Hepatocyte (in vitro differentiated cells): ENCODE results near the gene C9. TPM values are rescaled to one million over a fixed set of nuclear protein-coding genes. Genes with fewer than 3 reads are reported as not detected.

Source experiments
- DNase-seq: peaks from one replicate; pipeline ENCODE4 v3.0.0-alpha.2; 2016; ENCODE audit warnings: low spot score
- H2AFZ ChIP-seq: fragments of 200-600 bp; sonication (generic); 2 replicates; pipeline ENCODE4 v1.6.0; 2016; ENCODE audit warnings: antibody characterized with exemption, mild to moderate bottlenecking
- H3K27ac ChIP-seq: fragments of 200-600 bp; sonication (generic); 2 replicates; pipeline ENCODE4 v1.5.1; 2016; ENCODE audit warnings: mild to moderate bottlenecking
- H3K27me3 ChIP-seq: fragments of 200-600 bp; sonication (generic); 2 replicates; pipeline ENCODE4 v1.6.1; 2016
- H3K36me3 ChIP-seq: fragments of 200-600 bp; sonication (generic); replicated peaks from 2 replicates; pipeline ENCODE4 v1.5.1; 2016; ENCODE audit warnings: low read depth; ENCODE audit not compliant: insufficient read depth
- H3K4me1 ChIP-seq: fragments of 200-600 bp; sonication (generic); 2 replicates; pipeline ENCODE4 v1.5.1; 2016; ENCODE audit warnings: mild to moderate bottlenecking, moderate library complexity; ENCODE audit not compliant: insufficient read depth
- H3K4me2 ChIP-seq: fragments of 200-600 bp; sonication (generic); 2 replicates; pipeline ENCODE4 v1.6.0; 2016
- H3K4me3 ChIP-seq: fragments of 200-600 bp; sonication (generic); 2 replicates; pipeline ENCODE4 v1.5.1; 2016; ENCODE audit warnings: mild to moderate bottlenecking
- H3K79me2 ChIP-seq: fragments of 200-600 bp; sonication (generic); 2 replicates; pipeline ENCODE4 v1.6.0; 2017; ENCODE audit warnings: mild to moderate bottlenecking
- H3K9me2 ChIP-seq: fragments of 200-600 bp; sonication (generic); replicated peaks from 2 replicates; pipeline ENCODE4 v1.6.0; 2017; ENCODE audit warnings: mild to moderate bottlenecking; ENCODE audit not compliant: insufficient read depth
- H3K9me3 ChIP-seq: fragments of 200-600 bp; sonication (generic); 2 replicates; pipeline ENCODE4 v1.5.1; 2016; ENCODE audit warnings: low read depth, mild to moderate bottlenecking
- H4K20me1 ChIP-seq: fragments of 200-600 bp; sonication (generic); 2 replicates; pipeline ENCODE4 v1.6.0; 2016; ENCODE audit warnings: mild to moderate bottlenecking; ENCODE audit not compliant: insufficient read depth, poor library complexity, severe bottlenecking
- EZH2 ChIP-seq: fragments of 200-600 bp; sonication (generic); IDR thresholded peaks from 2 replicates; pipeline ENCODE4 v1.6.1; 2016; ENCODE audit warnings: antibody characterized with exemption, mild to moderate bottlenecking, borderline replicate concordance
- EZH2phosphoT487 ChIP-seq: fragments of 200-600 bp; sonication (generic); IDR thresholded peaks from one replicate; pipeline ENCODE4 v1.6.1; 2018; ENCODE audit warnings: antibody characterized with exemption, mild to moderate bottlenecking, low read depth, moderate library complexity; ENCODE audit not compliant: unreplicated experiment, severe bottlenecking
- WGBS: methylation state at CpG from one replicate; pipeline ENCODE4 v1.1.6; 2016; ENCODE audit warnings: low lambda C conversion rate; ENCODE audit errors: missing lambda C conversion rate; 5-methylcytosine and 5-hydroxymethylcytosine counted together
- polyA plus RNA-seq: library from polyadenylated mRNA; unstranded; fragments of >200 nt; fragmentation: Nextera tagmentation; extraction: Ambion mirVana; gene quantifications from 2 replicates; pipeline ENCODE4 v1.2.1, GENCODE V29; 2016
- total RNA-seq: library from RNA; depleted of rRNA; stranded (reverse); fragments of >200 nt; gene quantifications from 2 replicates; pipeline ENCODE4 v1.2.3, GENCODE V29; 2014
- TF ChIP-seq, protein P1 (sequence below): fragments of 200-600 bp; sonication (generic); IDR thresholded peaks from 2 replicates; pipeline ENCODE4 v1.5.1; 2016; ENCODE audit warnings: antibody characterized with exemption, mild to moderate bottlenecking; ENCODE audit not compliant: poor library complexity

Gene C9
- total and polyA plus RNA-seq, 2 experiments from 2014 or later = 0.47 to 0.79 TPM

DNA sequence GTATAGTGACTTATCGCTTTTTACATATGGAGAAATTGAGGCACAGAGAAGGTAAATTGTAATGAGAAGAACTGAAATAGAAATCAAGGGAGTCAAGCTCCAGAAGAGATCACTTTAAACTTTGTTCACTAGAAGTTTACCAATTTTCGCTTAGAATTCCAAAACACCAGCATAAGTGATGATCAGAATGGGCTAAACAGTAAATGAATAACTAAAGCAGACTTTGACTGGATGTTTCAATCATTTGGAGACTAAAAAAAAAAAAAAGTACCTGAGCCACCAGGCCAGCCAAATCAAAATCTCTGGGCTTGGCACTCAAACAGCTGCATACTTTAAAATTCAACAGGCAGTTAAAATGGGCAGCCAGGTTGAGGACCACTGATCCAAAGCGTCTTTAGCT is 106.7 kb downstream of the C9 start:
- H4K20me1 ChIP-seq = no peaks in the 10 kb centered on the region
- no peaks in the 10 kb centered on the region for H3K4me1 ChIP-seq
- no peaks in the 10 kb centered on the region for H3K9me2 ChIP-seq
- H3K9me3 ChIP-seq = no peaks in the 10 kb centered on the region
- H3K27ac ChIP-seq = no peak overlapping the region
- no peak overlapping the region for H2AFZ ChIP-seq
- H3K79me2 ChIP-seq = no peaks in the 10 kb centered on the region
- WGBS = 92% methylated on average over 3 of the region's 3 CpGs
- H3K4me3 ChIP-seq = no peak overlapping the region
- no peaks in the 10 kb centered on the region for H3K27me3 ChIP-seq
- H3K36me3 ChIP-seq = no peaks in the 10 kb centered on the region
- no peak for DNase-seq
- no peak for TF ChIP-seq EZH2phosphoT487
- TF ChIP-seq EZH2 = no peak
- TF ChIP-seq, protein P1, sequence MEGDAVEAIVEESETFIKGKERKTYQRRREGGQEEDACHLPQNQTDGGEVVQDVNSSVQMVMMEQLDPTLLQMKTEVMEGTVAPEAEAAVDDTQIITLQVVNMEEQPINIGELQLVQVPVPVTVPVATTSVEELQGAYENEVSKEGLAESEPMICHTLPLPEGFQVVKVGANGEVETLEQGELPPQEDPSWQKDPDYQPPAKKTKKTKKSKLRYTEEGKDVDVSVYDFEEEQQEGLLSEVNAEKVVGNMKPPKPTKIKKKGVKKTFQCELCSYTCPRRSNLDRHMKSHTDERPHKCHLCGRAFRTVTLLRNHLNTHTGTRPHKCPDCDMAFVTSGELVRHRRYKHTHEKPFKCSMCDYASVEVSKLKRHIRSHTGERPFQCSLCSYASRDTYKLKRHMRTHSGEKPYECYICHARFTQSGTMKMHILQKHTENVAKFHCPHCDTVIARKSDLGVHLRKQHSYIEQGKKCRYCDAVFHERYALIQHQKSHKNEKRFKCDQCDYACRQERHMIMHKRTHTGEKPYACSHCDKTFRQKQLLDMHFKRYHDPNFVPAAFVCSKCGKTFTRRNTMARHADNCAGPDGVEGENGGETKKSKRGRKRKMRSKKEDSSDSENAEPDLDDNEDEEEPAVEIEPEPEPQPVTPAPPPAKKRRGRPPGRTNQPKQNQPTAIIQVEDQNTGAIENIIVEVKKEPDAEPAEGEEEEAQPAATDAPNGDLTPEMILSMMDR = no peak
- H3K4me2 ChIP-seq = no peak overlapping the region

DNA sequence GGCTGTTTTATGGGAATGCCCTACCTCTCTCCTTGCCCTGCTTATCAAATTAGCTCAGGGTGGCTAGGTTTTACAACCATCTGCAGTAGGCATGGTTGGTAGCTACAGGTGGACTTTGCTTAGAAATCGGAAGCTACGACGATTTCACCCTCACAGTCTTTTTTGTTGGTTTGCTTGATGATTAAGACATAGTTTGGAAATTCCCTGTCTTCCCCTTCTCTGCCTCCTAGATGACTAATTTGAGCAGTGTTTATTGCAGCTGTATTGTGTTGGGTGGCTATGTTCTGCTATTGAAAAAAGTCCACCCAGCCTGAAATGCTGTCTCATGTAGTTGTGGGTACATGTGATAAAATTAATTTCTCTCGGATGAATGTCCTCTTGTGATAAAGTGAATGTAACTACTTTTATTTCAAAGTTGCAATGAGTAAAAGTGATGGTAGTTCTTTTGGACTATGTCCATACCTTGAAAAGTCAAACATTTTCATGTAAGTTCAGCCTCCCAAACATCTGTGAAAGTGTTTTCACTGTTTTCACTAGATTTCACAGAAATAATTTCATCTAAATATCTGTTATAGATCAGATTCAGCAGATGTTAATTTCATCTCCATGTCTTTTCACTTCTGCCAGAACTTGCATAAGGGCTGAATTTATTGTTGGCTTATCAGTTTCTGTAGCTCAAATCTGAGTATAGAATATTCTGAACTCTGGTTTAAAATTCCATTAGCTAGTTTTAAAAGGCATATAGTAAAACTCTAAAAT is 107.6 kb downstream of the C9 start:
- Histone ChIP-seq H3K27me3 (no peaks in the 10 kb centered on the region), H3K4me1 (no peaks in the 10 kb centered on the region), H3K27ac (no peak overlapping the region), H3K36me3 (no peaks in the 10 kb centered on the region), H3K4me2 (no peak overlapping the region), H4K20me1 (no peaks in the 10 kb centered on the region), H3K4me3 (no peak overlapping the region), H2AFZ (no peak overlapping the region), H3K79me2 (no peaks in the 10 kb centered on the region), H3K9me3 (no peaks in the 10 kb centered on the region), H3K9me2 (no peaks in the 10 kb centered on the region)
- WGBS = 78% methylated on average over 4 of the region's 4 CpGs
- TF ChIP-seq, protein P1 = no peak
- no peak for TF ChIP-seq EZH2phosphoT487
- TF ChIP-seq EZH2 = no peak
- no peak for DNase-seq

- Histone ChIP-seq H2AFZ (no peak overlapping the region), H4K20me1 (no peaks in the 10 kb centered on the region), H3K4me2 (no peak overlapping the region), H3K9me2 (no peaks in the 10 kb centered on the region), H3K9me3 (no peaks in the 10 kb centered on the region), H3K36me3 (no peaks in the 10 kb centered on the region), H3K4me3 (no peak overlapping the region), H3K27ac (no peak overlapping the region), H3K4me1 (no peaks in the 10 kb centered on the region), H3K79me2 (no peaks in the 10 kb centered on the region), H3K27me3 (no peaks in the 10 kb centered on the region)
- 95% methylated on average over 2 of the region's 2 CpGs for WGBS
- TF ChIP-seq EZH2 (no peak), EZH2phosphoT487 (no peak)
- TF ChIP-seq, protein P1 = no peak
- DNase-seq = no peak
Observed at GRCh38 chr5:39255406-39255805, 108.9 kb downstream of the C9 start.
